GM21723 (cell line): ENCODE measurements around the gene VPREB1.
"Not testable (repeated sequence)": the region's sequence is repeated elsewhere in the genome, so short reads cannot be mapped to it uniquely, and the experiment has no call there.

ENCODE experiments used
- ATAC-seq: cut with Tn5 transposase; IDR thresholded peaks from one replicate; pipeline ENCODE4 v1.9.1; 2021; ENCODE audit warnings: mild to moderate bottlenecking, moderate library complexity; ENCODE audit not compliant: unreplicated experiment

Gene VPREB1

DNA sequence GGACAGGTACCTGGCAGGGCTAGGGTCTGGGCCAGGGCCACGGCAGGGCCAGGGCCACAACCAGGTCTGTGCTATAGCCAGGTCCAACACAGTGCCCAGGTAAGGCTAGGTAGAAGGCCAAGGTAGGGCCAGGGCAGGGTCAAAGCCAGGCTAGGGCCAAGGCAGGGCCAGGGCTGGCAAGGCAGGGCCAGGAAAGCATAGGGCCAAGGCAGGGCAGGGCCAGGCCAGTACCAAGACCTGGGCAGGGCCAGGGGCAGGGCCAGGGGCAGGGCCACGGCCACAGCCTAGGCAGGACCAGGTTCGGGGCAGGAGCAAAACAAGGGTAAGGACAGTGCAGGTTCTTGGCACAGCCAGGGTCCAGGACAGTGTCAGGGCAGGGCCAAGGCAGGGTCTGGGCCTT lies 48.1 kb downstream of the VPREB1 start:
- not testable (repeated sequence) for ATAC-seq

DNA sequence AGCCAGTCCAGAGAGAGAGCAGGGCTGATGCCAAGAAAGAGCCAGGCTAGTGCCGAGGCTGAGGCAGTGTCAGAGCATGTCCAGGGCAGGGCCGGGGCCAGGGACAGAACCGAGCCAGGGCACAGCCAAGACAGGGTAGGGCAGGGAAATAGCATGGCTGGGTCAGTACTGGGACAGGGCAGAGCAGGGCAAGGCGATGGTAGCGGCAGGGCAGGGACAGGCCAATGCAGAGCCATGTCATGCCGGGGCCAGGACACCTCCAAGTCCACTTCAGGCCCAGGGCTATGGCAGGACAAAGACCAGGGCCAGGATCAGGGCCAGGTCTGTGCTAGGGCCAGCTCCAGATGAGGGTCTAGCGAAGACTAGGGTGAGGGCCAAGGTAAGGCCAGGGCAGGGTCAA lies 48.9 kb downstream of the VPREB1 start:
- not testable (repeated sequence) for ATAC-seq

DNA sequence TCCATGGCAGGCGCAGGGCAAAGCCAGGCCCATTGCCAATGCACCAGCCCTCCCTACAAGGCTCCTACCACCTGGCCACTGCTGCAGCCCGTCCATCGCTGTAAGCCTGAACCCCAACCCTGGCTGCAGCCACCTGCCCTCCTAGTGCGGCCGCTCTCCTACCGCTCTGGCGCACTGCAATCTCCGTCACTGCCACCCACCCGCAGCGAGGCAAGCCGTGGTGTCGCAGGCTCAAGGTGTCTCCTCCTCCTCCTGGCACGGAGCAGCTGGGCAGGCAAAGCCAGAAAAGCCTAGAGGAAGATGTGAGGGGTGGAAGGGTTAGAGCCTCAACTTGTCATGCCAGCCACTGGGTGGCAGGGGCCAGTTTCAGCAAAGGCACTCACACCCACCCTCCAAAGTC lies 50.1 kb downstream of the VPREB1 start:
- not testable (repeated sequence) for ATAC-seq
